CD4-positive, alpha-beta T cell treated with Interleukin-12 subunit alpha and Interleukin-12 subunit beta, for 1 hour (primary cell): ENCODE measurements around the gene TMPRSS6.
A peak's percentile ranks its signal among the peaks of the same experiment; 100 is the strongest.

ENCODE experiments used
- DNase-seq: peaks from one replicate; pipeline ENCODE4 v3.0.0-alpha.2; 2020

TMPRSS6 gene

DNA sequence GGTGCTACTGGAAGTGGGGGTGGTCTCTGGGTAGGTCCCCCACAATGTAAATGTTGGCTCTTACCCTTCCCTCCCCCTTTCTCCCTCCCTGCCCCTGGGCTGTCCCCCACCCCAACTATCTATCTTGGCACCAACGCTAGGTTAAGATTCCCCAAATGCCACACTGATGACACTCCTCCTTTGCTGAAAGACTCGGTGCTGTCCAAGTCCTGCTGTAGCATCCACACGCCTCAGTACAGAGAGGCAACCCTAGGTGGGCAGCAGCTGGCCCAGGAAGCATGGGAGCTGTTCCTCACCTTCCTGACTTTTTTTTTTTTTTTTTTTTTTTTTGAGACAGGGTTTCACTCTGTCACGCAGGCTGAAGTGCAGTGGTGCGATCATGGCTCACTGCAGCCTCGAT, 61.4 kb downstream of the TMPRSS6 start:
- DNase-seq: no peak

DNA sequence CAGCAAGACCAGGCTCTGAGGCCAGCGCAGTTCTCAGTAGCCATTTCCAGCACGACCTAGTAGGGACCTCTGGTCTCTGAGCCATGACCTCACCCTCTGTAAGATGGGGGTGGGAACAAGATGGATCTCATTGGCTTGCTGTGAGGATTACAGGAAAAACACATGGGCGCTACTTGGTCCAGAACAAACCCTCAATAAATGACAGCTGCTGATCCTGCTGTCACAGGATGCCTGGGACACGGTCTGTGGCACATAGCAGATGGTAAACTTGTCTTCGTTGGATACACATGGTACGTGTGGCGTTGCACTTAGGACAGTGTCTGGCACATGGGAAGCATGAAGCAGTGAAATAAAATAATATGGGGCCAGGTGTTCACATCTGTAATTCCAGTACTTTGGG, 62.5 kb downstream of the TMPRSS6 start:
- DNase-seq: no peak

DNA sequence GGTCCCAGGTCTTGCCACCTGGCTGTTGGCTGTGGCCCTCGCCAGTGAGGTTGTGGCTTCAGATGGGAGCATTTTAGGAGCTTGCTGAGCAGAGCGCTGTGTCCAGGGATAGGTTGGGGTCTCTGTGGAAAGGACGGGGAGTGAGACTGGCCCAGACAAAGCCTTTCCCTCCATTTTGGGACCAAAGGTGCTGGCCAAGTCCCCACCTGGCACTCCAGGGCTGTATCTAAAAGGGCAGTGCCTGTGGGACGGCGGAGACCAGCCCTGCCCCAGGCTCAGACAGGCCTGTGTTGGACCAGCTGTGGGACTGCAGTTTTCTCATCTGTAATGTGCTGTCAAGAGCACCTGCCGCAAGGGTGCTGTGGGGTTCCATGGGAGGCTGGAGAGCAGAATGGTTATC, 62.9 kb downstream of the TMPRSS6 start:
- DNase-seq: no peak

DNA sequence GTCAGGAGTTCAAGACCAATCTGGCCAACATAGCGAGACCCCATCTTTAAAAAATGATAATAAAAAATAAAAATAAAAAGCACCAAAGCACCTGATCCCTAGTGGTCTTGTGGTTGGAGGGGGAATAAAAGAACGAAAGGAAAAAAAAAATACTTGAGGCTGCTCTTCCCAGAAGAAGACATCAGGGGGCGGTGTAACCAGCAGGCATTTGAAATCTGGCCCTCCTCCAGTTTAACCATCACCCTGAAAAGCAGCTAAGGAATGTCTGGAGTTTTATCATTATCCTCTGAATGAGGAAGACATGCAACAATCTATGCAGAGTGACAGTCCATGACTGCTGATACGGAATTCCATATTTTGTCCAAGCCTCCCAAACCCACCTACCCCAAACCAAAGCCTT, 63.6 kb downstream of the TMPRSS6 start:
- no peak for DNase-seq

DNA sequence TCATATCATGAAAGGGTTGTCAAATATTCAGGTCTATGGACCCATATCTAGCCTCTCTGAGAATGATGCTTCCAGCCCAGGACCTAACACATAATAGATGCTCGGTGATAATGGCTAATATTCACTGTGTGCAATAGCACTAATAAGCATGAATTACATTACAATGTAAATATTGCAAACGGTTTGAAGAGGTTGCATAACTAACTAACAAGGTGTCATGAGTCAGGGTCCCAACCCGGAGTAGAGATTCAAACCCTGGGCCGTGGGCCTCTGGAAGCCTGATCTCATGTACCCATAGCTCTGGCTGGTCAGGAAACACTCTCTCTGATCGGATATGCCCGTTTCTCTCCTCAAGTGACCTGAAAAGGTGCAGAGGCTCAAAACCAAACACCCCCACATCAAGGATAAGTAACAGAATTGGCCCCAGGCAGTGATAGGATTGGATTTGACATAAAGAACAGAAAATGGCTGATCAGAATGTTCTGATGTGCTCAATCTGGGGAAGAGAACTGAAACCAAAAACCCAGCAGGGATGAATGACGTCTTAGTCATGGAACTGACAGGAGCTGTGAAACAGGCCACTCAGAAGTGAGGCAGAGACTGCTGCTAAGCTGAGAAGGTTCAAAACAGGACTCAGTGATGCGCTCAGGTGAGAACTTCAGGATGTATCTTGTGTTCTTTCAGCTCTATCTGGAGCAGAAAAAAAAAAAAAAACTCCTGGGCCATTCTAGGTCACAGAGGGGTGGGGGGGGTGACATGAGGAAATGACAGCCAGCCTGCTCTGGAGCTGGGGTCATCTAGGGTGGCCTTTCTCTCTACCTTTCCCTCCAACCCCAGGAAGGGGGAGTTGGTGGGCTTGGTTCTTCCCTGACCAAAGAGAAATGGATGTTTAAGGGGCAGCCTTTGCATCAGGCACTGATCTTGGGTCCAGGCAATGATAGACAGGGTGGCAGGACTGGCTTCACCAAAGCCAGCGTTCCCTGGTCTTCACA, 64.6 kb downstream of the TMPRSS6 start:
- DNase-seq: no peak

DNA sequence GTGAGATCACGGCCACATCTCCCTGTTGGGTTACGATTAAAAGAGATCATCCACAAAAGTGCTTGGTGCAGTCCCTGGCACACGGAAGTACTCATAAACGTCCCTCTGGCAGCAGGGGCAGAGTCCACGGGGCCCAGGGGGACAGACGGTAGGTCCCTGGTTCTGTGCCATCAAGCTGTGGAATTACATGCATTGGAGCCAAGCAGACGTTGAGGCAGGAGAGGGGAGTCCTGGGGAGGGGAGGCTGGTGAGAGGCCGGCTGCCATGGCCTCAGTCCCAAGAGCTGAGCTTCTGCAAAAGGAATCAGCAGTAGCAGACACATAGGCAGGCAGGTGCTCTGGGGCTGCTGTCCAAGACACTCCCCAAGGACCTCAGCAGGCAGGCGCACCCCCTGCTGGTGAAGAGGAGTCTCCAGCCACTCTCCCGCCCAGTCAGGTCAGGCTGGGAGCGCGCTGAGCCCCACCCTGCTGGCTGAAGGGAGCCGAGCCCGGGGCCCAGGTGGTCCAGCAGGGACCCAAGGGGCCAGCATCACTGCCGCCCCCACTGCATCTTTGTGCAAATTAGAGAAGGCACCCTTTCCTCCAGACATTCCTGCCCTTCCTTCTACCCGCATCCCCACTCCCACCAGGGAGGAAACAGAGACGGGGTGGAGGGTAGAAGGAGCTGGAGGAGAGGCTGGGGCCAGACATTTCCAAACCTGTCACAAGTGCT, 65.5 kb downstream of the TMPRSS6 start:
- DNase-seq: peak; percentile 42

DNA sequence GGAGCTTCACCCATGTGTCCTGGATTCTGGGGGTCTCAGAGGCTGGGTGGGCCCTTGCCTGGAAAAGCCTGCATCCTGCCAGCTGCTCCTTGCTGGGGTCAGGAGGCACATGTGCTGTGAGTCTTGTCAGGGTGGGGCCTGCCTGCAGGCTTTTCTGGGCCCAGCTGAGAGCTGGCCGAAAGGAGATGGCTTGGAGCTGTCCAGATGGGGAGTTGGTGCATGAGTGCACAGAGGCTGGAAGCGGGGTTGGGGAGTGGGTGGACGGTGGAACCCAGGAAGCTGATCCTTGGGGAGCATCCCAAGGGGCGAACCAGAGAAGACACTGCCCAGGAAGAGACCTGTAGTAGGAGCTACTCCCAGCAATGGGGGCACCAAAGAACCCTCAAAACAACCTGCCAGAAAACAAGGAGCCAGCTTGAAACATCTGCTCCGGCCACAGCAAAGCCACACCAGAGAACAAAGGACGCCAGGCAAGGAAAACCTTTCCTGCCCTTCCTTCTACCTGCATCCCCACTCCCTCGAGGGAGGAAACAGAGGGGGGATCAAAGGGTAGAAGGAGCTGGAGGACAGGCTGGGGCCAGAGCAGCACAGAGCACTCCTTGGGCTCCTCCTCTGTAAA, 66.2 kb downstream of the TMPRSS6 start:
- no peak for DNase-seq

DNA sequence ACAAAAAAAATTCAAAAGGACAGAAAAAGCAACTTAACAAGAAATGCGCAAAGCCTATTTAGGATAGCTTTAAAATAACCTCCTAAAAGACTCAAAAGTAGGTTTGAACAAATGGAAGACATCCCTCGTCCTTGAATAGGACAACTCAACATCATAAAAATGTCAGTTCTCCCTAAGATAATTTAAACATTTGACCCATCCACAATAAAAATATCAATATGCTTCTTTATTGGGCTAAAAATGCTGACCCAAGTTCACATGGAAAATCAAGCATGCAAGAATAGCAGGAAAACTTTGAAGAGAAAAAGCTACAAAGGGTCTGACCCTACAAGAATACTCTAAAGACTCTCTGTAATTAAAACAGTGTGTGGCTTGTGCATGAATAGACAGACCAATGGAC, 70.0 kb downstream of the TMPRSS6 start:
- DNase-seq: no peak

DNA sequence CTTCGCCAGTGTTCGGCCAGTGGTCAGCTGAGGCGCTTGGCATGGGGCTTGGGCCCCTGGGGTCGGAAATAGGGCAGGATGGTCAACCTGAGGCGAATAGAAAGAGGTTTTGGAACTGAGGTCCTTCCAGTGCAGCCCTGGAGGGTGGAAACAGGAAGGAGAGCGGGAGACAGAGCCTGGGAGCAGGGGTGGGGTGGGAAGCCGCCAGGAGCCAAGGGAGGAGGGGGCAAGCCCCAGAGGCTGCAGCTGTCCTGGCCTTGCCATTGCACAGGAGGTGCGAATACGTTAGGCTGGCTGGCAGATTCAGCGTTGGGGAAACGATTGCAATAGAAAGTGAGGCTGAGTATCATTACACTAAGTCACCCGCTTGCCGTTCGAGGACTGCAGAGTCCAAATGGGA, 71.8 kb downstream of the TMPRSS6 start:
- no peak for DNase-seq

DNA sequence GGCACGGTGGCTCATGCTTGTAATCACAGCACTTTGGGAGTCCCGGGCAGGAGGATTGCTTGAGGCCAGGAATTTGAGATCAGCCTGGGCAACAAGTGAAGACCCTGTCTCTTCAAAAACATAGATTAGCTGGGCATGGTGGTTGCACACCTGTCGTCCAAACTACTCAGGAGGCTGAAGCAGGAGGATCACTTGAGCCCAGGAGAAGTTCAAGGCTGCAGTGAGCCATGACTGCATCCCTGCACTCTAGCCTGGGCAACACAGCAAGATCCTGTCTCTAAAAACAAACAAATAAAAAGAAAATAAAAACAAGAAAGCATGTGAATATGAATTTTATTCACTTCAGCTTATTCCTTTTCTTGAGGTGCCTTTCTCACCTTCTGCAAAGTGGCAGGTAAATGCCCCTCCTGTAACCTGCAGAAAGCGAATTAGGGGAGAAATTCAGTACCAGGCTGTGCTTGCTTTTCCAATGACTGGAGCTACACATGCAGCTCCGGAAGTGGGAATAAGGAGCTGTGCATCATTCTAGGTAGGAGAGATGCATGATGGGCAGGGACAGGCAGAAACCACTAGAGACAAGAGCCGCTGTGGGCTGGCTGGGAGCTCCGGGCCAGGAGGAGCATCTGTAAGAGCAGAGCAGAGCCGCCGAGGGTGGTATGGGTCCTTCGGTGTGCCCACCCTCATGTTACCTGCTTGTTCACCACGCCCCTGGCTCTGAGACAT, 72.7 kb downstream of the TMPRSS6 start:
- no peak for DNase-seq

DNA sequence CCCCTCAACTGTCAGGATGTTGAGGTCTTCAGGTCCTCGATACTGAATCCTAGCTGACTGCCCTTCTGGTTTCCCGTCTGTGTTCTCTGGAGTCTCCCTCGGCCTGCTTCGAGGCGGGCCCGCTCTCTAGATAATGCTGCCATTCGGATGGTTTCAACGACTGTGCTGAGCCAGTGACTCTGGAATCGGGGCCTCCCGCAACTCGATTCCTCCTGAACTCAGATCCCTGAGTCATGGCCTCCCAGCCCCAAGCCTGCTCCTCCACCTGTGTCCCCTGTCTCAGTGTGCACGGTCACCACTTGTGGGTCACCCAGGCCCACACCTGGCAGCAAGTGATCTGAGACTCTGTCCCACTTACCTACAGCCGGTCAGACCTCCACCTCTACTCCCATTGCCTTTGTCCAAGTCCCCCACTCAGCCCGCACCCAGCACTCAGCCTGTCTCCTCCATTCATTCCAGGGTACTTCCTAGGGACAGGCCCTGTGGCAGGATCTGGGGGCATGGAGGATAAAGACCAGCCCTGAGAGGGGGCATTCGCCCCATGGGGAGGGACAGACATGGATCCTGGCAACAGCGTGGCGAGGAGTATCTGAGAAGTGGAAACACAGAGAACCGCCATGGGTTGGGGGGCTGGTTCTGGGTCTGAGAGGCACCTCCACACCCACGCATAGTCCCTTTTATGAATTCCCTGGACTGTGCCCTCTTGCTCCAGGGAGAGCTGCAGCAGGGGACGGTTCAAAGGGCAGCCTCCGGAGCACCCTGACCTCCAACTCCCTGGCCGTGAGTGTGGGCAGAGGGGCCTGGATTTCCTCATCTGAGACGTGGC, 75.7 kb downstream of the TMPRSS6 start:
- DNase-seq: no peak

DNA sequence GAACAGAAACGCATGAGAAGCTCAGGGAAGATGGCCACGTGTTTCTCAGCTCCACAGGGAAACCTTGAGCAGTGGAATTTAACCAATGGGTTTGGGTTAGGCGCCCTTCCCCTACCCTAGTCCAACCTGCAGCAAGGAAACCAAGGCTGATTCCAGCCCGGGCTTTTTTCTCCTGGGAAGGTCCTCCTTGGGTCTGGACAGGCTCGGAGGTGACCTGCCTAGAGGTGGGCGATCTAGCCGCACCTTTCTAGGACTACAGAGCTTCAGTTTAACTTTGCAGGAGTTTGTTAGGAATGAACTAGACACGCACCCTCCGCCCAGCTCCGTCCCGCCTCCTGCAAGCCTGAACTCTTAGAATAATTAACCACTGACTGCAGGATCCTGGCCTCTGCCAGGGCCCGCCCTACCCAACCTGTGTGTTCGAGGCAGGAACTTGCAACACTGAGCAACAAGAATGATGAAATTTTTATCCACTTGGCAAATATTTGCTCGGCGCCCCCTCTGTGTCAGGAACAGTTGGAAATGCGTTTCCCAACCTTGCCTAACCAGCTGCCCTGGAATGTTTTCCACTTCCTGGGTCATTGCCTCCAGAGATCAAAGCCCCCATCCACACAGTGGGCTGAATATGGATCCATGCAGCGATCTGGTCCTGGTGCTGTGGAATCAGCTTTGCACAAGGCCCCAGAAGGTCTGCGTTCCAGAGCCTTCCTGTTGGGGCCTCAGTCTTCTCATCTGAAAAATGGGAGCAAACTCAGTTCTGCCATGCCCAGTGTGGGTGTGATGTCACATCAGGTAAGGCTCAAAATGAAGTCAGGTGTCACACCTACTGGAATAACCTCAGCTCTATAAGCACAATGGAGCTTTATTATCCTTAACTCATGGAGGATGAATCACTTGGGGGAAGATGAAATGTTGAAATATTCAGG, 76.7 kb downstream of the TMPRSS6 start:
- no peak for DNase-seq

DNA sequence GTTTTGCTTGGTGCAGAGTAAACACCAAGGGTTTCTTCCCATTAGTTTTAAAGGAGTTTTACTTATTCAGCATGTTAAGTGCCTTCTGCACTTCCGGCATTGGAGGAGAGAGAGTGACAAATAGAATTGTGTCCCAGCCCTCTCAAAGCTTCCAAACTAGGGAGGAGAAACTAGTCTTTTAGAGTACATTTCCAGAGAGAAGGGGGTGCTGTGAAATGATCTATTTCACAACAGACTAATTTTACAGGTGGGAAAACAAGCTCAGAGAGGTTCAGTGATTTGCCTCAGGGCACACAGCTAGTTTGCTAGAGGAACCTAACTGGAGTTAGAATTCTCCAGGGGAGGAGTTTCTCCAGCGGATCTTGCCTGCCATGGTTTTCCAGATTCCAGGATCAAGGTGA, 77.4 kb downstream of the TMPRSS6 start:
- DNase-seq: no peak

DNA sequence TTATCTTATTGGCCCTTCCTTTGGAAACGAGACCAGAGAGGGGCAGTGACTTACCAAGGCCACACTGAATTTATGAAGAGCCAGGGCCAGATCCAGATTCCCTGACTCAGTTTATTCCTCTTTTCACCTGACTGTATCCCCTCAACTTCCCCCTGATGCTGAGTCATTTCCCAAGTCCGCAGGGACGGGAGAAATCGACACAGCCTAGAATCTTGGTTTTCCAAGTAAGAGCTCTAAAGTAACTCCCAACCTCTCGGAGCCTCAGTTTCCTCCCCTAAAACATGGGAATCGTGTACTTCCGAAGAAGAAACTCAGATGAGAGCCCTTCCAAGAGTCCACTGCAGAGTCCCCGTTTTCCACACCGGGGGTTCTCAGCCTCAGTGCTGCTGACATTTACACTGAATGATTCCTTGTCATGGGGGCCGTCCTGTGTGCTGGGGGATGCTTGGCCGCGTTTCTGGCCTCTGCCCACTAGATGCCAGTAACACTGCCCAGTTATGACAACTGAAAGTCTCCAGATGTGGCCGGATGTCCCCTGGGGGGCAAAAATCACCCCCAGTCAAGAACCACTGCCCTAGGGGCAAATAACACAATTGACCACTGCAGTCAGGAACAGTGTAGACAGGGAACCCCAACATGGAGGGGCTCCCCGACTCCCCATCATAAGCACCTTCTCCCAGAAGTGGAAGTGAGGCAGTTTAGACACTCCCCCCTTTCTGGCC, 78.8 kb downstream of the TMPRSS6 start:
- no peak for DNase-seq

DNA sequence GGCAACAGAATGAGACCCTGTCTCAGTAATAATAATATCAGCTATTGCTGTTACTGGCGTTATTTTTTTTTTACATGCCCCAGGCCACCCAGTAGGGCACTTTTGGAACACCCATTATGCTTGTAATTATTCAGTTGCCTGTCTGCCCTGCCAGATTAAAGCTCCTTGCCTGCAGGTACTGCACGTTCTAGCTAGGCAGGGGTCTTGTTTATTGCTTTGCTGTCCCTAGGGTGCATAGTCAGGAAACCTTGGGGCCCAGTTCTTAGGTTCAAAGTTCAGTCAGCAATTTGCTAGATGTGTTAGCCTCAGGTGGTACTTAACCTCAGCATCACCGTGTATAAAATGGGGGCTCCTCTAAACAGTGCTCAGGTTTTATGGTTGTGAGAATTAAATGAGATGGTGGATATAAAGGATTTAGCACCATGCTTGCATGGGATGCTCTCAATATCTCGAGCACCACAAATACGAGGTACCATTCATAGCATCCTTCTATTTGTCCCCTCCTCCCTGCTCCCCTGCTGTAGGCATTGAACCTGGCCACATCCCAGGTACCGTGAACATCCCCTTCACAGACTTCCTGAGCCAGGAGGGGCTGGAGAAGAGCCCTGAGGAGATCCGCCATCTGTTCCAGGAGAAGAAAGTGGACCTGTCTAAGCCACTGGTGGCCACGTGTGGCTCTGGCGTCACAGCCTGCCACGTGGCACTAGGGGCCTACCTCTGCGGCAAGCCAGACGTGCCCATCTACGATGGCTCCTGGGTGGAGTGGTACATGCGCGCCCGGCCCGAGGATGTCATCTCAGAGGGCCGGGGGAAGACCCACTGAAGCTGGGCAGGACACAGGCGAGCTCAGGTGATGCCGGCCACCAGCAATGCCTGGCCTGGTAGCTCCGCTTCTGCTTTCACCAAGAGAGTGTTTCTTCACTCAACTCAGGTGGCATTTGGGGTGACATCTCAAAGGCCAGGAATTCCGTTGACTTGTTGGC, 80.5 kb downstream of the TMPRSS6 start:
- no peak for DNase-seq

DNA sequence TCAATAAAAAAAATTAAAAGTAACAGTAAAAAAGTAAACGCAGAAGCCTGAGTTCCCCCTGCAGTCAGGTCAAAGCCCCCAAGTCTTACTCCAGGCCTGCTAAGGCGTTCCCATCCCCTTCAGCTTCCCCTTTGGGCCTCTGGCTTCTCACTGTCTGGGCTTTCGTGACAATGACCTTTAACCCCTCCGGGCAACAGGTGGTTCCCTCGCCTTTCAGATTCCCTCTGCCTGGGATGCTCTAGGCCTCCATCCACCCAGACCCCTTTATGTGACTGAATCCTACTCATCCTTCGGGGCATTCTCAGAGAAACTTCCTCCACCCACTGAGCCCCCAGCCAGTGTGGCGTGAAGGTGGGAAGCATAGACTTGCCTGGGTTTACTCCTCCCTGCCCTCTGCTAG, 82.0 kb downstream of the TMPRSS6 start:
- no peak for DNase-seq

DNA sequence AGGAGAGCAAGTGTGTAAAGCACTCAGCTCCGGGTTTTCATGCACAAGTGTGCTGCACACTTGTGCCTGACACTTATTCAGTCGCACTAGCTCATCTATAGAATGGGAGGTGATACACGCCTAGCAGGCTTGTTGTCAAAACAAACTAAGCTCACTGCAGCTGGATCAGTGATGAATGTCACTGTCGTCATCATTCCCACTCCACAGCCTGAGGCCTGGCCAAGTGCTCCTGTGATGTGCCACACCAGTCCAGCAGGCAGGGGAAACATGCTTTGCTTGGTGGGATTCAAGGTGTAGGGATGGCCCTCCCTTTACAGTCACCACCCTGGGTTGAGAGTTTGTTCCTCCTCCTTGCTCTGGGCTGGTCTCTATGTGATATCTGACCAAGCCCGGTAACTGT, 83.2 kb downstream of the TMPRSS6 start:
- DNase-seq: no peak

DNA sequence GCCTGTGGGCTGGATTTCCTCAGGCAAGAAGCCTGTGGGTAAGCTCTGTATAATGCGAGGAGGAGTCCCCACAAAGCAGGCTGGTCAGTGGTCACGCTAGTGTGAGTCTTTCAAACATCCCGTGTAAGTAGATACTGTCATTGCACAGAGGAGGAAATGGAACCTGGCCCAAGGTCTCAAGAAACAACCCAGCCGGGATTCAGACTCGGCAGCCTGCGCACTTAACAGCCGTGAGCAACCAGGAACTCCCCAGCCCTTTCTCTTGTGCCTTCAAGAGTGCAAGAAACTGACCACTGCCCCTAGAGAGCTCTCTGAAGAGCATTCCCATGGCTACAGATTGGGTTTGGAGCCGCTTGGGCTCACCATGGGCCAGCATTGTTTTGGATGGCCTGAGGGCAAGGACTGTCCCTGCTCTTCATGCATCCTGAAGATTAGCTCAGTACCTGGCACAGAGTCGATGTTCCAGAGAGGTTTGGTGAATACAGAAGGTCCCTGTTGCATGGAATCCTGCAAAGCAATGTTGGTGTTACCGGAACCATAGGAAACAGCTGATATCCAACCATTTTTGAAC, 83.9 kb downstream of the TMPRSS6 start:
- DNase-seq: no peak
